Activated naive CD4-positive, alpha-beta T cell treated with anti-CD3 and anti-CD28 coated beads for 36 hours (primary cell): ENCODE measurements around the gene DDAH1. TPM values are rescaled to one million over a fixed set of nuclear protein-coding genes. Genes with fewer than 3 reads are reported as not detected.

Source experiments
- CTCF ChIA-PET: fragments of 350-600 bp; sonication (Branson Sonifier 250); formaldehyde crosslinking; loops from one replicate; lab custom pipeline; 2021; ENCODE audit warnings: antibody characterized with exemption; lab: Charles Lee
- DNase-seq: peaks from one replicate; pipeline ENCODE4 v3.0.0-alpha.2; 2020
- H3K27ac Mint-ChIP-seq: one replicate; pipeline ENCODE4 v1.8.0; 2021; ENCODE audit warnings: mild to moderate bottlenecking, mixed read lengths
- H3K27me3 Mint-ChIP-seq: one replicate; pipeline ENCODE4 v1.8.0; 2021; ENCODE audit warnings: low read depth, mixed read lengths
- H3K36me3 Mint-ChIP-seq: one replicate; pipeline ENCODE4 v1.8.0; 2021; ENCODE audit warnings: low read depth, mixed read lengths
- H3K4me1 Mint-ChIP-seq: one replicate; pipeline ENCODE4 v1.8.0; 2021; ENCODE audit warnings: low read depth, mixed read lengths
- H3K4me3 Mint-ChIP-seq: one replicate; pipeline ENCODE4 v1.8.0; 2021; ENCODE audit warnings: mild to moderate bottlenecking, moderate library complexity, mixed read lengths
- H3K9me3 Mint-ChIP-seq: one replicate; pipeline ENCODE4 v1.8.0; 2021; ENCODE audit warnings: mixed read lengths
- intact Hi-C: fragments of 100-400 bp; cut with micrococcal nuclease; formaldehyde crosslinking; loops from one replicate; pipeline ENCODE4 v1.15.1; 2023
- total RNA-seq, 2 experiments: library from RNA; stranded (reverse); gene quantifications; one replicate each; pipeline ENCODE4 v1.2.3, GENCODE V29; 2021

DDAH1 gene
- total RNA-seq, 2 experiments from 2014 or later = not detected

DNA sequence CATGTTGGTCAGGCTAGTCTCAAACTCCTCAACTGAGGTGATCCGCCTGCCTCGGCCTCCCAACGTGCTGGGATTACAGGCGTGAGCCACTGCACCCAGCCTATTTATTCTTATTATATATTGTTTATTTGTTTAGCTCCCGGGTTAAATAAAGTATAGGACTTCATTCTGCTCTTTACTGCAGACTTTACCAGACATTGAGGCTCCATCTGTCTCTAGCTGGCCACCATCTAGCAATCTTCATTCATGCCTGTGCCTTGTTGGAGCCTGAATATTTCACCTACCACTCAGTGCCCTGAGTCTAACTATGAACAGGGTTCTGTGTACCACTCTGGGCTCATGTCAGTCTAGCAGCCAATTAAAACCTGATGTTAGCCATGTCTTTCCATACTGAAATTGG is 2.1 kb upstream of the DDAH1 start:
- Mint-ChIP-seq H3K27ac (no peak overlapping the region), H3K4me3 (no peak overlapping the region), H3K4me1 (peaks cover 6% of the 10 kb centered on the region), H3K27me3 (peaks cover 66% of the 10 kb centered on the region), H3K36me3 (no peaks in the 10 kb centered on the region), H3K9me3 (no peaks in the 10 kb centered on the region)
- DNase-seq = no peak
- intact Hi-C loops = no loop called here
- CTCF ChIA-PET = no interaction called here

DNA sequence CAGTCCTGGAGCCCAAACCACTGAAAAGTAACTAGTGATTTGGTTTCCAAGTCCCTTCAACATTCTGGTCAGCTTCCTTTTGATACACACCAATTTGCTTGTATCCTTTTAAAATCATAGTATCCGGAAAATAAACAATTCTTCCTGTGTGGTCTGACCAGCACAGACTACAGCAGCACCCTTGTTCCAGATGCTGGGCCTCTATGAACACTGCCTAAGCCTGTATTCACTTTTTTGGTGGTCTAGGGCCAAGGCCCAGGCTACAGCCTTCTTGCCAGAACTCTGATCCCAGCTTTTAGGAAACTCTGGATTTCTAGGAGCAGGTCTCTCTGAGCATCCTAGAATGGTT is 801 bp upstream of the DDAH1 start:
- Mint-ChIP-seq H3K36me3 (no peaks in the 10 kb centered on the region), H3K27ac (no peak overlapping the region), H3K9me3 (no peaks in the 10 kb centered on the region), H3K27me3 (peaks cover 69% of the 10 kb centered on the region), H3K4me1 (peaks cover 6% of the 10 kb centered on the region), H3K4me3 (peak overlapping the region; percentile 41)
- DNase-seq = no peak
- CTCF ChIA-PET = interaction anchor here (0.7 to 1.2 kb wide), 3 partner anchors 10 to 128 kb away, joined by 3 to 4 read pairs (median 4); no protein-coding TSS in a partner anchor
- intact Hi-C loops = no loop called here

DNA sequence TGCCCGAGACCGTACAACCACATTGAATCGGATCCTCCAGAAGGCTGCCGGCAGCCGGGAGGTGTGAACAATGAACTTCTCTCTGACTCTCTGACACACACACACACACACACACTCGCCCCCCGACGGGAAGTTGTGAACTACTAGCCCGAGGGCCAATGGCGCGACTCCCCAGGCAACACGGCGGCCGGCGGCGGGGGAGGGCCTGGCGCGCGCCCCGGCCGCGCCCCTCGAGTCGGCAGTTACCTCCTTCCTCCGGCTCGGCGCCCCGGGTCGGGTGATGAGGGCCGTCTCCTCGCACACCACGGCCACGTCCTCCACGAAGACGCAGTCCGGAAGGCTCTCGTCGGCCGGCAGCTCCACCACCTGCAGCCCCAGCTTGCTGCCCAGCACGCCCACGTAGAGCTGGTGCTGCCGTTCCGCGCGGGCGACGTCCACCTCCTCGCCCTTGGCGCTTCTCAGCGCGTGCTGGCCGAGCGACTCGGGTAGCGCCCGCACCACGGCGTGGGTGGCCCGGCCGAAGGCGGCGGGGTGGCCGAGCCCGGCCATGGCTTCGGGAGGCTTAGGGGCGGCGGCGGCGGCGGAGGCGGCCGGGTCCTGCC is 361 bp downstream of the DDAH1 start:
- Mint-ChIP-seq H3K27me3 (peaks cover 65% of the 10 kb centered on the region), H3K27ac (no peak overlapping the region), H3K36me3 (no peaks in the 10 kb centered on the region), H3K4me3 (peak overlapping the region; percentile 54), H3K9me3 (no peaks in the 10 kb centered on the region), H3K4me1 (peaks cover 6% of the 10 kb centered on the region)
- DNase-seq = peak; percentile 54
- CTCF ChIA-PET = interaction anchor here (0.6 kb wide), 1 partner anchor 69 kb away, joined by 3 read pairs; no protein-coding TSS in a partner anchor
- intact Hi-C loops = loop anchor here (5.0 kb wide), 1 partner anchor 157 kb away; no protein-coding TSS in a partner anchor

DNA sequence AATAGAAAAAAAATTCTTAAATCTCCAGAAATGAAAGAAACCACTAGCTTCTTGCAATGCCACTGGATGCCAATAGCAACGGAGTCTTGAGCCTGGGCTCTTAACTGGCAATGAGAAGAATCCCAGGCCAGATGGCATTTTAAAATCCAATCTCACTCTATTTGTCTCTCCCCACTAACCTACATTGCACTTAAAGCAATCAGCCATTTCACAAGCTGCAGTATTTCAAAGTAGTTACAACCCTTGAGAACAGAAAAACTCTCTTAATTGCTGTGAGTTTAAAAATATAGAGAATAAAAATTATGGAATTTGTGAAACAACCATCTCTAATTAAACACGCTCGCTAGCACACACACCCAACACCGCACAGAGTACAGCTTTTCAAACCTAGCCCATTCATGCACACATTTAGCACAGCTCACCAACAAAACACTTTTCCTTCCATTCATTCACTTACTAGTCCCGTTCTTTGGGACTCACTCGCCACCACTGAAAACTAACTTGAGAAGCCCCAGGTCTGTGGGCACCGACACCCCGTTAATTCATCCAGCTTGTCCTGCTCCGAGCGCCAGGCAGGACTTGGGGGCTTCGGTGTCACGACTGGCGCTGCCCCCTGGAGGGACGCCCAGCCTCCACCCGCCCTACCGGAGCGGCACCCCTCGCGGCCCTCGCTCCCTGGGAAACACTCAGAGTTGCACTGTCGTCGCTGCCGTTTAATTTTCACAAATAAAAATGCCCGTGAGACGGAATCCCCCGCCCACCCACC is 1.0 kb downstream of the DDAH1 start:
- Mint-ChIP-seq H3K27ac (no peak overlapping the region), H3K36me3 (no peaks in the 10 kb centered on the region), H3K9me3 (no peaks in the 10 kb centered on the region), H3K4me3 (peak overlapping the region; percentile 54), H3K27me3 (peaks cover 64% of the 10 kb centered on the region), H3K4me1 (peaks cover 6% of the 10 kb centered on the region)
- CTCF ChIA-PET = interaction anchor here (1.7 kb wide), 1 partner anchor 117 kb away, joined by 6 read pairs; the partner anchor contains the start of gene CCN1
- DNase-seq = no peak
- intact Hi-C loops = loop anchor here (5.0 kb wide), 1 partner anchor 157 kb away; no protein-coding TSS in a partner anchor

DNA sequence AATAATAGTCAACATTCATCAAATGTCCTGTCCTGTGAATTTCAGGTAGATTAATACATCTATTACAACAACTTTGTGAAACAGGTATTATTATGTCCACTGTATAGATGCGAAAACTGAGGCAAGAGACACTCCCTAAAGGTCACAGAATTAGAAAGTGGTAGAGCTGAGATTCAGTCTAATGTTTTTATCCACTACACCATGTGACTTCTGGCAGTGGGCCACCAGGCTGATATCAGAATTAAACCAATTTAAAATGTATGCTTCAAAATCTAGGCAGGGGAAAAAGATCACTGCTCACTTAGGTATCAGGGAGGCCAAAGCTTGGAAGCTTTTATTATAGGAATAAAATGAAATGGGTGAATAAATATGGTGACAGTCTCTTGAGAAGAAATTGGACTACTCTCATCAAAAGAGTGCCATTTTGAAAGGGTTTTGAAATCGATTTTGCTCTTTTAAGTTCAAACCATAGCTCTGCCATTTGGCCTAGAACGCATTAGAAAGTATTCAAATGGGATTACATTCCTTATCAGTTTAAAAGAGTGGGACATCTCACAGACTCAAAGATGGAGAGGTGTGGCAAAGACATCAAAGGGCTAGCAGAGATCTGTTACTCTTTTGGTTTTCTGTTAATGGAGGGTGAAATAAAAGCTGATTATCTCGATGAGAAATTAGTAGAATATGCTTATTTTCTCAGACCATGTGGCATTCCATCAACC is 1.9 kb downstream of the DDAH1 start:
- Mint-ChIP-seq H3K27ac (no peak overlapping the region), H3K27me3 (peaks cover 60% of the 10 kb centered on the region), H3K4me1 (peaks cover 6% of the 10 kb centered on the region), H3K36me3 (no peaks in the 10 kb centered on the region), H3K9me3 (no peaks in the 10 kb centered on the region), H3K4me3 (no peak overlapping the region)
- intact Hi-C loops = loop anchor here (5.0 kb wide), 1 partner anchor 156 kb away; no protein-coding TSS in a partner anchor
- CTCF ChIA-PET = interaction anchor here (1.7 kb wide), 1 partner anchor 118 kb away, joined by 6 read pairs; the partner anchor contains the start of gene CCN1
- no peak for DNase-seq

DNA sequence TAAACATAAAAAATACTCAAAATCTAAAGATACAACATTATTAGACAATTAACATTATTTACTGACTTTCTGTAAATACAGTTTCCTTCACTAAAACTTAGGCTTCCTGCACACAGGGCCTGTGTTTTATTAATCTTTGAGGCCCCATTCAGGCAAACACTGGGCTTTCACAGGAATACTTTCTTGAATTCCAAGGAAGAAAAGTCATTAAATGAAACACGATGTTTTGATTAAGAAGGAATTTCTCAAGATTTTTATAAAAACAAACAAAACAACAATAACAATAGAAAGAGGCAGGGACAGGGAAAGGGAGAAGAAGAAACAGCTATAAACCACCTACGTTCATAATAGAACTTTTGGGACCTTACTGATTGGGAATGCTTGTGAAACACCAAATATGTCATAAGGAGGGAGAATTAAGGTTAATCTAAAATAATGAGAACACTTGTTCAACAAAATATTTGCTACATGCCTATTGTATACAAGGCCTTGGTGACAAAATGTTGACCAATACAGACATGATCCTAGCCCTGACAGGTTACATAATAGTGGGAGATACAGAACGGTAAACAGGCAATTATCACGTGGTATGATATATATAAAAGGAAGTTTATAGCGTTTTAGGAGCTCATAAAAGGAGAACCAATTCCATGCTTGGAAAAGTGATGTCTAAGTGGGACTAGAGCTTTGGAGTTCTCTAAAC is 3.6 kb downstream of the DDAH1 start:
- CTCF ChIA-PET = interaction anchor here (0.6 kb wide), 1 partner anchor 57 kb away, joined by 3 read pairs; no protein-coding TSS in a partner anchor
- no peaks in the 10 kb centered on the region for H3K9me3 Mint-ChIP-seq

DNA sequence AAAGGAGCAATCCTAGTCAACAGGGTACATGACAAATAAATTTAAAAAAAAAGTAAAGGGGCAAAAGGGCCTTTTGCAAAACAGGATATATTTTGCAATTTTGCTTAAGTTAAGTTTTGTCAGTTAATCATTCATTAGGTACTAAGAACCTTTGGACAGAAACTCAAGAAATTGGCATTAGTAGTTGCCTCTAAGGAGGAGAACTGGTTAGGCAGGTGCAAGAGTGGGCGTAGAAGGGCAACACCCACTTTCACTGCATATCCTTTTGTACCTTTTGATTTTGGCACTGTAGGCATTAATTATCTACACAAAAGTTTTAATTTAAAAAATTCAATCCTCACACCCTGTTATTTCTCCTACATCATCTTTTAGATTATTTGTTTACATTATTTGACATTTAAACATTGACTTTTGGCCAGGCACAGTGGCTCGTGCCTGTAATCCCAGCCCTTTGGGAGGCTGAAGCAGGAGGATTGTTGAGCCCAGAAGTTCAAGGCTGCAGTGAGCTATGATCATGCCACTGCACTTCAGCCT is 4.3 kb downstream of the DDAH1 start:
- H3K4me1 Mint-ChIP-seq = peaks cover 6% of the 10 kb centered on the region

More for the DNA sequence above, 3.6 kb downstream of the DDAH1 start:
- Mint-ChIP-seq H3K4me3 (no peak overlapping the region), H3K36me3 (no peaks in the 10 kb centered on the region), H3K27ac (no peak overlapping the region), H3K4me1 (peaks cover 6% of the 10 kb centered on the region), H3K27me3 (peaks cover 51% of the 10 kb centered on the region)
- DNase-seq = no peak
- intact Hi-C loops = loop anchor here (5.0 kb wide), 1 partner anchor 154 kb away; no protein-coding TSS in a partner anchor

DNA sequence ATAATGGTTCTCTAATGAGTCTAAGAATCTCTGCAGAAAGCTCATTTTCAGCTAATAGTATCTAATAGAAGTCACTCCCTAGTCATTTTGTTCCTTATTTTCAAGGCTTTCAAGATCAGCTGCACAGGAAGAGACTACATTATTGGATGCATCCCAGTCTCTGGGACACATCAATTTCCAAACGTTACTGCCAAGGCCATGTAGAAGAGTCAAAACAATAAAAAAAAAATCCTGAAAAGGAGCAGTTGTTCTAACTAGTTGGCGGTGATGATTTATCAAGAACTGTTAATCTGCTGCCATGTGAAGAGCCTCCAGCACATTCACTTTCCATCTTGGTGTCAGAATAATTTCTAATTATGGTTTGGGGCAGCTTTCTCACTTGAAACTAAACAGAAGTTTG is 5.7 kb downstream of the DDAH1 start:
- intact Hi-C loops = no loop called here
- H3K27ac Mint-ChIP-seq = no peak overlapping the region
- CTCF ChIA-PET = interaction anchor here (0.7 kb wide), 1 partner anchor 163 kb away, joined by 7 read pairs; no protein-coding TSS in a partner anchor
- peaks cover 3% of the 10 kb centered on the region for H3K4me1 Mint-ChIP-seq
- H3K27me3 Mint-ChIP-seq = peaks cover 36% of the 10 kb centered on the region
- no peak overlapping the region for H3K4me3 Mint-ChIP-seq
- H3K9me3 Mint-ChIP-seq = no peaks in the 10 kb centered on the region
- H3K36me3 Mint-ChIP-seq = no peaks in the 10 kb centered on the region
- no peak for DNase-seq

More for the DNA sequence above, 4.3 kb downstream of the DDAH1 start:
- no peaks in the 10 kb centered on the region for H3K36me3 Mint-ChIP-seq
- CTCF ChIA-PET = interaction anchor here (0.6 kb wide), 1 partner anchor 344 kb away, joined by 5 read pairs; no protein-coding TSS in a partner anchor
- no peak overlapping the region for H3K27ac Mint-ChIP-seq
- no peak overlapping the region for H3K4me3 Mint-ChIP-seq
- peaks cover 44% of the 10 kb centered on the region for H3K27me3 Mint-ChIP-seq
- intact Hi-C loops = loop anchor here (5.0 kb wide), 1 partner anchor 153 kb away; no protein-coding TSS in a partner anchor
- no peaks in the 10 kb centered on the region for H3K9me3 Mint-ChIP-seq
- no peak for DNase-seq

DNA sequence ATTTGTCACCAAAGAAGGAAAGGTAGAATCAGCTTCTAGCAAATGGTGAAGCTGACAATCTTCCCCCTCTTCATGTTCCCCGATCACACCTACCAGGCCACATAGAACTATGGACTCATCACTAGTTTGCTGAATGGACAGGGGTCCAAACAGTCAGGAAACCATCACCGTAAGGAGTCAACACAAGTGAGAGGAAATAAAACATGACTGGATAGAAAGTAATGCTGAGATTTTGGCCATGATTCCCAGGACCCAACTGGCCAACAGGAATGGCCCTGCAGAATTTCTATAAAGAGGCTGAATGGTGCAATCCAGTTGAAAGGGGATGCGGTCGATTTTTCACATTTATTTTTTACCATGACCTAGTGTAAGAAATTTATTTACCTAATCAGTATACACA is 10.7 kb downstream of the DDAH1 start:
- peaks cover 11% of the 10 kb centered on the region for H3K27me3 Mint-ChIP-seq
- CTCF ChIA-PET = no interaction called here
- intact Hi-C loops = no loop called here
- no peak overlapping the region for H3K4me3 Mint-ChIP-seq
- no peaks in the 10 kb centered on the region for H3K9me3 Mint-ChIP-seq
- no peak for DNase-seq
- no peak overlapping the region for H3K27ac Mint-ChIP-seq
- no peaks in the 10 kb centered on the region for H3K4me1 Mint-ChIP-seq
- no peaks in the 10 kb centered on the region for H3K36me3 Mint-ChIP-seq

DNA sequence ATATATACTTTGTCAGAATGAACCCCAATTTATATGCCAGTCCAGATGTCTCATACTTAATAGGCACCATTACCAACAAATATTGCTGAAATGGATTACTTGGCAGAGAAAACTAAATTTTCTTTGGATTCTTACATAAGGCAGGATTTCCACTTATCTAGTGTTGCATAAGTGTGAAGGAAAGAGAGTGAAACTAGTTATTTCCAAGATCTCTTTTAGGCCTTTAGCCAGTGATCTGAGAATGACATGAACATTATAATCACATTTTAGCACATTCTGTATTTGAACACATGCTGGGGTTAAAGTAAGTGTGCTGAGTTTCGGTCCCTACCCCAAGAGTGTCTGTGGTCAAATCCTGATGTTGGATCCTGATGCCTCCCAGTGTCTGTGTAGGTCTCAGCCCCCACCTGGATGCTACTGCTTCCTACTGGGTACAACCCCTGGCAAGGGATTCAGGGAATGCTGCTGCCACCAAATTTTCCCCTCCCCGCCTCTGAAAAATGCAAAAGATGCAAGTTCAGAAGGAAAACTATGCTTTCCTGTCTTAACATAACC is 11.2 kb downstream of the DDAH1 start:
- no peak for DNase-seq
- no peak overlapping the region for H3K27ac Mint-ChIP-seq
- intact Hi-C loops = no loop called here
- H3K36me3 Mint-ChIP-seq = no peaks in the 10 kb centered on the region
- no peaks in the 10 kb centered on the region for H3K9me3 Mint-ChIP-seq
- no peaks in the 10 kb centered on the region for H3K4me1 Mint-ChIP-seq
- CTCF ChIA-PET = no interaction called here
- peaks cover 13% of the 10 kb centered on the region for H3K27me3 Mint-ChIP-seq
- no peak overlapping the region for H3K4me3 Mint-ChIP-seq

DNA sequence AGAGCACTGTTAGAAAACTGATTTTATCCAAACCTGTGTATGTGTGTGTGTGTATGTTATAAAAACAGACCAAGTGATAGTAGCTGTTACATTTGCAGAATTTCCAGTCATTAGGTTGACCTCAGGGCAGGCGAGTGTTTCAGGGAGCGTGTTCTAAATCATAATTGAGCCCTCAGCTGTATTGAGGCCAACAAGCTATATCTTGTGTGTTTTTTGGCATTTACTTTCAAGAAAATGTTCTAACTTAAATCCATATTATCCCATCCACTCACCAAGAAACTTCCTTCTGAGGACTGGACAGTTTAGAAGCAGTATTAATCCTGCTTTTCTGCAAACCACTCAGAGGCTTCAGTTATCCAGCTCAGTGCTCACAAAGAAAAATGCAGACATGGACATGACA is 12.0 kb downstream of the DDAH1 start:
- CTCF ChIA-PET = interaction anchor here (0.6 kb wide), 1 partner anchor 52 kb away, joined by 6 read pairs; no protein-coding TSS in a partner anchor
- no peaks in the 10 kb centered on the region for H3K36me3 Mint-ChIP-seq
- H3K4me1 Mint-ChIP-seq = no peaks in the 10 kb centered on the region
- no peak overlapping the region for H3K4me3 Mint-ChIP-seq
- no peaks in the 10 kb centered on the region for H3K9me3 Mint-ChIP-seq
- H3K27ac Mint-ChIP-seq = no peak overlapping the region
- peaks cover 11% of the 10 kb centered on the region for H3K27me3 Mint-ChIP-seq
- intact Hi-C loops = no loop called here
- no peak for DNase-seq
